Natural killer cell treated with Interleukin-12 subunit alpha and Interleukin-12 subunit beta and Interleukin-15 and Interleukin-18, amount 100 ng/mL, for 72 hours (primary cell): Measurements from ENCODE around the gene CBLB. TPM values are rescaled to one million over a fixed set of nuclear protein-coding genes. Genes with fewer than 3 reads are reported as not detected.
"Not testable (repeated sequence)": the region's sequence is repeated elsewhere in the genome, so short reads cannot be mapped to it uniquely, and the experiment has no call there.

Experiments used
- ATAC-seq, 2 donors: fragments of 150-1000 bp; cut with Tn5 transposase in 1 of 2; sonication (Bioruptor Pico), chemical (Tn5 transposase) in 1 of 2; 2 replicates each; pipeline ENCODE4 v1.10.0; 2021
- DNase-seq: peaks from one replicate; pipeline ENCODE4 v3.0.0; 2022; ENCODE audit warnings: low spot score
- H3K27ac Mint-ChIP-seq, 2 donors: 1 replicate in 1 of 2; 2 replicates in 1 of 2; pipeline ENCODE4 v1.8.0; 2022; ENCODE audit warnings: mixed read lengths in 2 of 2, mild to moderate bottlenecking in 1 of 2, moderate library complexity in 1 of 2
- H3K27me3 Mint-ChIP-seq, 2 donors: 1 replicate in 1 of 2; 2 replicates in 1 of 2; pipeline ENCODE4 v1.8.0; 2022; ENCODE audit warnings: mixed read lengths in 2 of 2
- H3K36me3 Mint-ChIP-seq: one replicate; pipeline ENCODE4 v1.8.0; 2022; ENCODE audit warnings: mixed read lengths
- H3K4me1 Mint-ChIP-seq, 2 donors: 1 replicate in 1 of 2; 2 replicates in 1 of 2; pipeline ENCODE4 v1.8.0; 2022; ENCODE audit warnings: low read depth in 2 of 2, mixed read lengths in 2 of 2, mild to moderate bottlenecking in 1 of 2
- H3K4me3 Mint-ChIP-seq: one replicate; pipeline ENCODE4 v1.8.0; 2022; ENCODE audit warnings: mixed read lengths
- H3K9me3 Mint-ChIP-seq: 2 replicates; pipeline ENCODE4 v1.8.0; 2022; ENCODE audit warnings: mixed read lengths
- total RNA-seq, 2 donors: library from RNA; stranded (reverse); gene quantifications; one replicate each; pipeline ENCODE4 v1.2.3, GENCODE V29; 2022

CBLB gene
- total RNA-seq, 2 donors from 2014 or later, result 70.8 to 78.3 TPM

GRCh38 chr3:105774444-105775180 is 94.2 kb downstream of the CBLB start:
- Mint-ChIP-seq H3K27me3 (no peaks in the 10 kb centered on the region), H3K9me3 (peaks cover 7% of the 10 kb centered on the region), H3K4me1 (peaks cover 65 to 66% of the 10 kb centered on the region in 2 donors), H3K4me3 (no peak overlapping the region), H3K36me3 (peaks cover 9% of the 10 kb centered on the region), H3K27ac (peak overlapping the region; percentile 53 to 58)
- no peak for DNase-seq
- peak in 1 of 2 donors; percentile 41 for ATAC-seq

GRCh38 chr3:105773291-105773690 is 95.5 kb downstream of the CBLB start:
- Mint-ChIP-seq H3K4me1 (peaks cover 72 to 76% of the 10 kb centered on the region in 2 donors), H3K36me3 (peaks cover 20% of the 10 kb centered on the region), H3K27me3 (no peaks in the 10 kb centered on the region), H3K4me3 (peak overlapping the region; percentile 30), H3K9me3 (peaks cover 7% of the 10 kb centered on the region), H3K27ac (peak overlapping the region; percentile 22 to 58)
- DNase-seq (no peak), ATAC-seq (no peak)

GRCh38 chr3:105772635-105773034 is 96.2 kb downstream of the CBLB start:
- Mint-ChIP-seq H3K4me3 (peak overlapping the region; percentile 28), H3K27me3 (no peaks in the 10 kb centered on the region), H3K9me3 (peaks cover 7% of the 10 kb centered on the region), H3K27ac (peak overlapping the region; percentile 45 to 58), H3K36me3 (peaks cover 20% of the 10 kb centered on the region), H3K4me1 (peaks cover 74 to 77% of the 10 kb centered on the region in 2 donors)
- no peak for ATAC-seq
- no peak for DNase-seq

GRCh38 chr3:105771392-105771791 is 97.4 kb downstream of the CBLB start:
- Mint-ChIP-seq H3K27ac (peak overlapping the region; percentile 45 to 58), H3K4me3 (no peak overlapping the region), H3K4me1 (peaks cover 69 to 72% of the 10 kb centered on the region in 2 donors)

GRCh38 chr3:105770410-105770809 is 98.4 kb downstream of the CBLB start:
- no peak for ATAC-seq
- peaks cover 24% of the 10 kb centered on the region for H3K36me3 Mint-ChIP-seq
- H3K9me3 Mint-ChIP-seq, result peaks cover 7% of the 10 kb centered on the region
- no peak for DNase-seq
- peak overlapping the region in 1 of 2 donors; percentile 58 for H3K27ac Mint-ChIP-seq
- H3K4me3 Mint-ChIP-seq, result no peak overlapping the region
- peaks cover 72 to 75% of the 10 kb centered on the region in 2 donors for H3K4me1 Mint-ChIP-seq
- no peaks in the 10 kb centered on the region for H3K27me3 Mint-ChIP-seq

More at GRCh38 chr3:105771392-105771791, 97.4 kb downstream of the CBLB start:
- H3K27me3 Mint-ChIP-seq, result no peaks in the 10 kb centered on the region
- H3K9me3 Mint-ChIP-seq, result peaks cover 7% of the 10 kb centered on the region
- DNase-seq, result no peak
- H3K36me3 Mint-ChIP-seq, result peaks cover 20% of the 10 kb centered on the region
- ATAC-seq, result no peak

- H3K4me3 Mint-ChIP-seq, result peak overlapping the region; percentile 53
- no peaks in the 10 kb centered on the region for H3K27me3 Mint-ChIP-seq
- H3K9me3 Mint-ChIP-seq, result peaks cover 11% of the 10 kb centered on the region
- peaks cover 34% of the 10 kb centered on the region for H3K36me3 Mint-ChIP-seq
- H3K27ac Mint-ChIP-seq, result peak overlapping the region; percentile 13 to 58
- ATAC-seq (no peak), DNase-seq (no peak)
- peaks cover 75 to 77% of the 10 kb centered on the region in 2 donors for H3K4me1 Mint-ChIP-seq
These were observed 101.0 kb downstream of the CBLB start for GRCh38 chr3:105767776-105768175.

GRCh38 chr3:105767216-105767615 is 101.6 kb downstream of the CBLB start:
- no peak for DNase-seq
- peaks cover 39% of the 10 kb centered on the region for H3K36me3 Mint-ChIP-seq
- peaks cover 14% of the 10 kb centered on the region for H3K9me3 Mint-ChIP-seq
- no peaks in the 10 kb centered on the region for H3K27me3 Mint-ChIP-seq
- peak overlapping the region; percentile 13 to 58 for H3K27ac Mint-ChIP-seq
- H3K4me1 Mint-ChIP-seq, result peaks cover 73 to 74% of the 10 kb centered on the region in 2 donors
- H3K4me3 Mint-ChIP-seq, result peak overlapping the region; percentile 53
- ATAC-seq, result no peak

GRCh38 chr3:105765308-105765639 is 103.5 kb downstream of the CBLB start:
- H3K4me3 Mint-ChIP-seq, result peak overlapping the region; percentile 29
- no peak for ATAC-seq
- peak overlapping the region; percentile 33 to 58 for H3K27ac Mint-ChIP-seq
- H3K9me3 Mint-ChIP-seq, result peaks cover 18% of the 10 kb centered on the region
- no peaks in the 10 kb centered on the region for H3K27me3 Mint-ChIP-seq
- peaks cover 45% of the 10 kb centered on the region for H3K36me3 Mint-ChIP-seq
- H3K4me1 Mint-ChIP-seq, result peaks cover 62 to 64% of the 10 kb centered on the region in 2 donors
- no peak for DNase-seq

GRCh38 chr3:105764378-105765307 is 104.2 kb downstream of the CBLB start:
- H3K4me1 Mint-ChIP-seq, result peaks cover 58 to 60% of the 10 kb centered on the region in 2 donors
- no peak for DNase-seq
- H3K27me3 Mint-ChIP-seq, result no peaks in the 10 kb centered on the region
- peak overlapping the region; percentile 33 to 58 for H3K27ac Mint-ChIP-seq
- peaks cover 41% of the 10 kb centered on the region for H3K36me3 Mint-ChIP-seq
- ATAC-seq, result peak in 1 of 2 donors; percentile 11
- H3K9me3 Mint-ChIP-seq, result peaks cover 18% of the 10 kb centered on the region
- peak overlapping the region; percentile 29 for H3K4me3 Mint-ChIP-seq

GRCh38 chr3:105763659-105764036 is 105.2 kb downstream of the CBLB start:
- Mint-ChIP-seq H3K36me3 (peaks cover 33% of the 10 kb centered on the region), H3K9me3 (peaks cover 18% of the 10 kb centered on the region), H3K27me3 (no peaks in the 10 kb centered on the region), H3K27ac (peak overlapping the region; percentile 62 to 71), H3K4me1 (peaks cover 51 to 60% of the 10 kb centered on the region in 2 donors), H3K4me3 (peak overlapping the region; percentile 53)
- ATAC-seq (no peak), DNase-seq (no peak)

GRCh38 chr3:105762749-105763658 is 105.8 kb downstream of the CBLB start:
- peak overlapping the region; percentile 62 to 71 for H3K27ac Mint-ChIP-seq
- no peaks in the 10 kb centered on the region for H3K27me3 Mint-ChIP-seq
- DNase-seq (no peak), ATAC-seq (peak in 1 of 2 donors; percentile 76)
- peak overlapping the region; percentile 53 for H3K4me3 Mint-ChIP-seq
- H3K4me1 Mint-ChIP-seq, result peaks cover 45 to 55% of the 10 kb centered on the region in 2 donors
- H3K9me3 Mint-ChIP-seq, result peaks cover 18% of the 10 kb centered on the region
- peaks cover 30% of the 10 kb centered on the region for H3K36me3 Mint-ChIP-seq

- not testable (repeated sequence) for ATAC-seq, H3K27me3 Mint-ChIP-seq, DNase-seq
- H3K9me3 Mint-ChIP-seq, result peaks cover 18% of the 10 kb centered on the region
- peak overlapping the region; percentile 23 for H3K4me3 Mint-ChIP-seq
- peak overlapping the region; percentile 5 to 70 for H3K27ac Mint-ChIP-seq
- H3K4me1 Mint-ChIP-seq, result peaks cover 42 to 53% of the 10 kb centered on the region in 2 donors
- H3K36me3 Mint-ChIP-seq, result peaks cover 30% of the 10 kb centered on the region
These were observed 106.6 kb downstream of the CBLB start for GRCh38 chr3:105762214-105762613.
